Activated CD4-positive, alpha-beta T cell treated with anti-CD3 and anti-CD28 coated beads for 24 hours (primary cell): ENCODE data around the gene ACCS.
A peak's percentile ranks its signal among the peaks of the same experiment; 100 is the strongest.

Experiments used
- DNase-seq, 2 donors: peaks; one replicate each; pipeline ENCODE4 v3.0.0-alpha.2; 2020; ENCODE audit warnings: low read depth in 2 of 2

Gene ACCS

DNA sequence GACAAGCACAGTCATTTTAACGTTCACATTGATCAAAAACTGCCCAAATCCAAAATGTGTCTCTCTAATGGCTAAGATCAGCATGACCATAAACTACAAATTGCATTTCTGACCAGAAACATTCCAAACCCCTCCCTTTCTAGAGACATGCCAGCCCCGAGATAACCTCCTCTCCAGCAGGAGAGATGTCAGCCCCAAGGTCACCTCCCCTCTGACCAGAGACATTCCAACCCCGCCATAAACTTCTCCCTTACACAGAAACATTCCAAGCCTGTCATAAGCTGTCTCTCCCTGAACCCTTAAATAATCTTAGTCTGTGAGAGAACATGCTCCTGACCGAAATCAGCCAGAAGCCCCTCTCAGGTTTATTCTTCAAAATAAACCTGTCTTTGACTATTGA is 22.8 kb downstream of the ACCS start:
- DNase-seq, result no peak

- DNase-seq, result no peak
Measured at GRCh38 chr11:44090539-44090938, 24.5 kb downstream of the ACCS start.

DNA sequence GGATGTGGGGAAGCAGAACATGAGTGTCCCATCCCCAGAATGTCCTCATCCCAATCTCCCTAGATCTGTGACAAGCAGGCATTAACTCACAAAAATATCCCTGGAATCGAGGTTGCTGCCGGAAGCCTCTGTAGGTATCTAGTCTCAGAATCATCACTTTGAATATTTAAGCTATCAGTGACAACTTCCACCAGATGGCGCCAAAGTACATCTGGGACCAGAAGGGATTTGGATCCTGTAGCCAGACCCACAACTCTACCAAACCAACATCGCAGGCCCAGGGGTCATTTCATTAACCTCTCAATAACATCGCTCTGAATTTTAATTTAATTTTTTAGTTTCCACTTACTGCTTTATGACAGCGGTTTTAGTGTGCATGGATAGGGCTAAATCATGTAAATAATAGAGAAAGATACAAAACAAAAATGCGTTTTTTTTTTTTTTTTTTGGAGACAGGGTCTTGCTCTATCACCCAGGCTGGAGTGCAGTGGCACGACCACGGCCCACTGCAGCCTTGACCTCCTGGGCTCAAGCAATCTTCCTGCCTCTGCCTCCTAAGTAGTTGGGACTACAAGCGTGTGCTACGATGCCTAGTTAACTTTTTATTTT is 28.3 kb downstream of the ACCS start:
- DNase-seq, result peak; percentile 73

DNA sequence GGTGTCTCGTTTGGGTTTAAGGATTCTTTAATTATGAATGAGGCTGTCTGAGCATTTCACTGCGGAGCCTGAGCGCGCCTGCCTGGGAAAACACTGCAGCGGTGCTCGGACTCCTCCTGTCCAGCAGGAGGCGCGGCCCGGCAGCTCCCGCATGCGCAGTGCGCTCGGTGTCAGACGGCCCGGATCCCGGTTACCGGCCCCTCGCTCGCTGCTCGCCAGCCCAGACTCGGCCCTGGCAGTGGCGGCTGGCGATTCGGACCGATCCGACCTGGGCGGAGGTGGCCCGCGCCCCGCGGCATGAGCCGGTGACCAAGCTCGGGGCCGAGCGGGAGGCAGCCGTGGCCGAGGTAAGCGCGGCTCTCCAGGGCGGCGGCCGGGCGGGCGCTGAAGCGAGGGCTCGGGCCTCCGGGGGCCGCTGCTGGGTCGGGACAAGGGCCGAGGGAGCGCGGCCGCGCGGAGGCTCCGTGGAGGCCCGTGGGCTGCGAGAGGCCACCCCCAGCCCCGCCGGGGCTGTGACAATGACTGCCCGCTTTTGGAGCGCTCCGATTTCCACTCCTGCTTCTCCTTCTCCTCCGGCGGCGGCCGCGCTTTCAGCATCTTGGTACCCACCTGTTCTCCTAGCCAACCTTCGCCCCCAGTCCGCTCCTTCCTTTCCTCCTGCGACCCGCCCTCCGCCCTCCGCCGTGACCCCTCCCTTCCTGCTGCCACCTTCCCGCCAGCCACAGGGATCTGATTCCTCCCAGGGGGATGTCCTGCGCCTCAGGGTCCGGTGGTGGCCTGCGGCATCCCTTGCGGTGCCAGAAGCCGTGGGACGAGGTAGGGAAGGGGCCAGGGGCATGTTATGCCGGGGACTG is 29.7 kb downstream of the ACCS start, which contains the start of gene EXT2:
Gene EXT2 (plus strand): TSS at position 173 of the 854 bp plus-strand sequence. CDS start 12,035 bp downstream, outside the sequence.
- peak; percentile 73 to 76 for DNase-seq

- DNase-seq, result peak in 1 of 2 donors; percentile 1
Measured at GRCh38 chr11:44096360-44097185, 30.5 kb downstream of the ACCS start.

DNA sequence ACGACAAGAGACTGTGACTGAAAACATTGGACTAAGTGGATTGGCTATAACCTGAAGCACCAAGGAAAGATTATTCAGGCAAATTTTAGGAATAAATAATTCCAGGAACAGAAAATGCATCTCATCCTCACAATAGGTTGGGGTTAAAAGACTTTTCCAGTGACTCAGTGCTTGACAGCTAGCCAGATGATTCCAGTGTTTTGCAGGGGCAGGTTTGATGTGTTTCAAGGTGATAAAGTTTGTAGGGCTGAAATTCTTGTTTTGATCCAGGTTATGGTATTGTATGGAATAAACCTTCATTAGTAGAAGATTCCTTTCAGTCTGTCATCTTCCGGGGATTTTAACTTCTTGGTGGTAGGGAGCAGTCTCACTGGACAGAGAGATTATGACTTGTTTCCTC is 31.8 kb downstream of the ACCS start:
- DNase-seq, result no peak

- no peak for DNase-seq
Measured at GRCh38 chr11:44101098-44101497, 35.0 kb downstream of the ACCS start.

DNA sequence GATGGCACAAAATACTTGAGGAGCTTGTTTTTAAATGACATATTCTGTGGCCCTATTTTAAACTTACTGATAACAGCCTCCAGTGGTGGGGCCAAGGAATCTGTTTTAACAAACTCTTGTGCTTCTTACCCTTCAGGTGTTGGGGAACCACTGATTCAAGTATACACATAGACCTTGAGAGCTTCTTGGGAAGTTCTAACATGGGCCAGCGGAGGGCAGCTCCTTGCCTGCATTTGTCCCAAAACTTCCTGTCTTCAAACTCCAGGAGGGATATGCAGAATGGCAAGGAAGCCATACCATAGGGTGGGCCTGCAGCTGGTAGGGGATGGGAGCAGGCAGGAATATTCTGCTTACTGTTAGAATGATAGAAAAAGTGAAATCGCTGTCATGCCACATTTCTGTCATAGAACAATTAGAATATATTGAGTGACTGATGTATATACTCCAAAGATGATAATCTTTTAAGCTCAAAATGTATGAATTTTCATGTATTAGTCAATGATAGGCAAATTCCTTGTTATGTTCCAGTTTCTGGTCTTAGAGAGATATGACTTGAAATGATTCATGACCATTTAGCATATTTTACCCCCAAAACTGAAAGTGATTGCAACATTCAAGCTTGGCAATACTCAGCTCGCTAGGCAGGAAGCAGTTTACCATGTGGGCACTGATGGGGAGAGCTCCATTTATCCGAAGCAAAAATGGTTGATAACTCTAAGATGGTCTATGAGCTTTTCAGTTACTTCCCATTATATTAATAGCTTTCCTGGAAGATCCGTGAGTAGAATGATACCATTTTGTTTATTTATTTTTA is 38.6 kb downstream of the ACCS start:
- no peak for DNase-seq

GRCh38 chr11:44108260-44108659 is 42.2 kb downstream of the ACCS start:
- no peak for DNase-seq

GRCh38 chr11:44110231-44110679 is 44.2 kb downstream of the ACCS start:
- DNase-seq, result peak; percentile 37 to 45

GRCh38 chr11:44112091-44112821 is 46.2 kb downstream of the ACCS start:
- no peak for DNase-seq

DNA sequence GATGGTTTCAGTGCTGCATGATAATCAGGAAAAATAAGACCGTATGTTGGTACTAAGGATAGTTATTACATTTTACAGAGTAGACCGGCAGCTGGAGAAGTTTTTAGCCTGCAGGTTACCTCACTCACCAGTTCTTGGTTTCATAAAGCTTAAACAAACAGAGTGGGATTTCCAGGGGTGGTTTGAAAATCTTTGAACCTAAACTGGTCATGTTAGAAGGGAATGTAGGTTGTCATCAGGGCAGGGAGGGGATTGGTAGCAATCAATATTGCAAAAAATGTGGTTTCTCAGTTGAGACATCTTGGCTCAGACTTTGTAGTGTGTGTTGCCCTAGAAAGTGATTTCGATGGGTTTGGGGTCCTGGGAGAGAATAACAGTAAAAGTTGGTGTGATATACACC is 46.9 kb downstream of the ACCS start:
- DNase-seq, result no peak

DNA sequence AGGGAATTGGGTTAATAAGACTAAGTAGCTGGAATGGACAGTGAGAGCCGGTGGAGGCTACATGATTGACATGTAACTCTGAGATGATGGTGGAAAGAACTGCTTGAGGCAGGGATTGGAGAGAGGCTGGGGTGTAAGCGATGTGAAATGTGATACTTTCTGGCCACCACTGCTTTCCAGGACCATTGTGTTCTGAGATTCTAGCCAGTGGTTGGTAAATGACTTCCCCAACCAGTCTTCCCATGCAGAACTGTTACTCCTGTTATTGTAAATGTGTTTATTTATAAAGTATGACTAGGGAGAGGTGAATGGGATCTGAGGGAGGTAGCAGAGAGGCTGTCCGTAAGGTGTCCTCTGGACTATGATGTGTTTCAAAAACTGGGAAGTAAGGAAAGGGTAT is 47.5 kb downstream of the ACCS start:
- DNase-seq, result no peak

DNA sequence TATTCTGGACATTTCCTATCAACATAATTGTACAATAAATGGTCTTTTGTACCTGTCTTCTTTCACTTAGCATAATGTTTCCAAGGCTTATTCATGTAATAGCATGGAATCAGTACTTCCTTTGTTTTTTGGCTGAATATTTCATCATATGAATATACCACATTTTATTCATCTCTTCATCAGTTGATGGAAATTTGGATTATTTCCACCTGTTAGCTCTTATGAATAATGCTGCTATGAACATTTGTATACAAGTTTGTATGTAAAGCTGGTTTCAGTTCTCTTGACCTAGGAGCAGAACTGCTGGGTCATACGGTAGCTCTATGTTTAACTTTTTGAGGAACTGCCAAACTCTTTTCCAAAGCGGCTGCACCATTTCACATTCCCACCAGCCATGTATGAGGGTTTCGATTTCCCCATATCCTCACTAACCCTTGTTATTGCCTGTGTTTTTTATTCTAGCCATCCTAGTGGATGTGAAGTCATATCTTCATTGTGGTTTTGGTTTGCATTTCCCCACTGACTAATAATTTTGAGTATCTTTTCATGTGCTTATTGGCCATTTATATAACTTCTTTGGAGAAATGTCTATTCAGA is 50.3 kb downstream of the ACCS start:
- no peak for DNase-seq

GRCh38 chr11:44120169-44120568 is 54.1 kb downstream of the ACCS start:
- no peak for DNase-seq

- no peak for DNase-seq
Measured at GRCh38 chr11:44125598-44125997, 59.5 kb downstream of the ACCS start.

GRCh38 chr11:44126304-44126703 is 60.2 kb downstream of the ACCS start:
- no peak for DNase-seq

DNA sequence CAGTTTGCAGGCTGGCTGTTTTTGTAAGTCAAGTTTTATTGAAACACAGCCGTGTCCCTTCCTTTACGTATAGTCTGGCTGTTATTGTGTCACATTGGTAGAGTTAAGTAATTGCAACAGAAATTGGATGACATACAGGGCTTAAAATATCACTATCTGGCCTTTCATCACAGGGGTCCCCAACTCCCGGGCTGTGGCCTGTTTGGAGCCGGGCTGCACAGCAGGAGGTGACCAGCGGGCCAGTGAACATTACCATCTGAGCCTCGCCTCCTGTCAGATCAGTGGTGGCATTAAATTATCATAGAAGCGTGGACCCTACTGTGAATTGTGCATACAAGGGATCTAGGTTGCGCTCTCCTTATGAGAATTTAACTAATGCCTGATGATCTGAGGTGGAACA is 61.1 kb downstream of the ACCS start:
- no peak for DNase-seq

DNA sequence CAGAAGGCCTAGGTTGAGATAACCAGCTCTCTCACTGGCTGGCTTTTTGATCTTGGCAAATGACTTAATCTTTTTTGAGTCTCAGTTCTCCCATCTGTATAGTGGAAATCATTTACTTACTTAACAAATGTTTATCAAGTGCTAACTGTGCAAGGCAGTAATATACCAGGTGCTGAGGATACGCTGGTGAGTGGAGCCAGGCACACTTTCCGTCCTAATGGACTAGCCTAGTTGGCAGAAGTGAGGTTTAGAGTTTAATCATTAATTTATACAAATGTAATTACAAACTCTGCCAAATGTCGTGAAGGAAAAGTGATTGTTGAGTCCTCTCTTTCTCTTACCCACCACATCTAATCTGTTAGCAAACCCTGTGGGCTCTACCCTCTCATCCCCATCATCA is 62.7 kb downstream of the ACCS start:
- DNase-seq, result no peak

GRCh38 chr11:44130751-44131150 is 64.7 kb downstream of the ACCS start:
- no peak for DNase-seq
